GM19438 (cell line): ENCODE data around the gene DUOX1.

ENCODE experiments used
- ATAC-seq: cut with Tn5 transposase; IDR thresholded peaks from one replicate; pipeline ENCODE4 v1.9.1; 2021; ENCODE audit warnings: low read depth; ENCODE audit not compliant: unreplicated experiment

DUOX1 gene

GRCh38 chr15:45185903-45186770, 56.3 kb downstream of the DUOX1 start:
- no peak for ATAC-seq

GRCh38 chr15:45186771-45187577, 57.2 kb downstream of the DUOX1 start:
- ATAC-seq: no peak

GRCh38 chr15:45187578-45187893, 57.7 kb downstream of the DUOX1 start:
- peak; percentile 18 for ATAC-seq

- ATAC-seq: peak; percentile 53
Measured at GRCh38 chr15:45187894-45188830, 58.4 kb downstream of the DUOX1 start, which contains the start of gene SHF. SHF (minus strand) TSS chr15:45187966; CDS start chr15:45187951, 15 bp downstream.

- ATAC-seq: no peak
Measured at GRCh38 chr15:45197512-45197911, 67.7 kb downstream of the DUOX1 start.

- ATAC-seq: peak; percentile 57
Measured at GRCh38 chr15:45198337-45199135, 68.7 kb downstream of the DUOX1 start.

GRCh38 chr15:45199136-45199810, 69.5 kb downstream of the DUOX1 start:
- no peak for ATAC-seq

GRCh38 chr15:45200001-45200798, 70.4 kb downstream of the DUOX1 start:
- peak; percentile 44 for ATAC-seq

- peak; percentile 14 for ATAC-seq
Measured at GRCh38 chr15:45200799-45201556, 71.2 kb downstream of the DUOX1 start.

- ATAC-seq: no peak
Measured at GRCh38 chr15:45201557-45201859, 71.7 kb downstream of the DUOX1 start.

- ATAC-seq: no peak
Measured at GRCh38 chr15:45201869-45202268, 72.1 kb downstream of the DUOX1 start.

- no peak for ATAC-seq
Measured at GRCh38 chr15:45203182-45203581, 73.4 kb downstream of the DUOX1 start.

- ATAC-seq: no peak
Measured at GRCh38 chr15:45205192-45205591, 75.4 kb downstream of the DUOX1 start.

- ATAC-seq: no peak
Measured at GRCh38 chr15:45212493-45212892, 82.7 kb downstream of the DUOX1 start.
